Neural progenitor cell (in vitro differentiated cells): ENCODE data around the gene TFDP1. TPM values are rescaled to one million over a fixed set of nuclear protein-coding genes. Genes with fewer than 3 reads are reported as not detected.

Experiments
- DNase-seq: peaks from one replicate; pipeline ENCODE4 v3.0.0-alpha.2; 2016; ENCODE audit warnings: low spot score
- H2AFZ ChIP-seq: fragments of 200-600 bp; sonication (generic); replicated peaks from 2 replicates; pipeline ENCODE4 v1.6.1; 2016; ENCODE audit warnings: antibody characterized with exemption
- H3F3A ChIP-seq: fragments of 200-600 bp; sonication (generic); 2 replicates; pipeline ENCODE4 v1.6.1; 2016; ENCODE audit warnings: antibody characterized with exemption, low read depth
- H3K27ac ChIP-seq: fragments of 200-600 bp; sonication (generic); 2 replicates; pipeline ENCODE4 v1.5.1; 2016; ENCODE audit warnings: mild to moderate bottlenecking
- H3K27me3 ChIP-seq: fragments of 200-600 bp; sonication (generic); 2 replicates; pipeline ENCODE4 v1.6.1; 2016; ENCODE audit warnings: mild to moderate bottlenecking, moderate library complexity
- H3K36me3 ChIP-seq: fragments of 200-600 bp; sonication (generic); 2 replicates; pipeline ENCODE4 v1.5.1; 2016
- H3K4me1 ChIP-seq: fragments of 200-600 bp; sonication (generic); 2 replicates; pipeline ENCODE4 v1.6.1; 2016; ENCODE audit warnings: mixed run types
- H3K4me2 ChIP-seq: fragments of 200-600 bp; sonication (generic); 2 replicates; pipeline ENCODE4 v1.6.1; 2016
- H3K4me3 ChIP-seq: fragments of 200-600 bp; sonication (generic); 2 replicates; pipeline ENCODE4 v1.5.1; 2016
- H3K79me2 ChIP-seq: fragments of 200-600 bp; sonication (generic); 2 replicates; pipeline ENCODE4 v1.6.1; 2016; ENCODE audit warnings: low read depth
- H3K9ac ChIP-seq: fragments of 200-600 bp; sonication (generic); 2 replicates; pipeline ENCODE4 v1.6.1; 2016
- H3K9me3 ChIP-seq: fragments of 200-600 bp; sonication (generic); 2 replicates; pipeline ENCODE4 v1.5.1; 2016; ENCODE audit warnings: low read depth
- H4K20me1 ChIP-seq: fragments of 200-600 bp; sonication (generic); 2 replicates; pipeline ENCODE4 v1.6.1; 2016; ENCODE audit warnings: low read depth
- H3K27ac Mint-ChIP-seq: 3 replicates; pipeline ENCODE4 v1.8.0; 2021; ENCODE audit warnings: mixed read lengths
- H3K27me3 Mint-ChIP-seq: 2 replicates; pipeline ENCODE4 v1.8.0; 2022; ENCODE audit warnings: low read depth, mild to moderate bottlenecking, inconsistent platforms, moderate library complexity, mixed read lengths; ENCODE audit not compliant: insufficient read depth
- H3K36me3 Mint-ChIP-seq: 3 replicates; pipeline ENCODE4 v1.8.0; 2021; ENCODE audit warnings: mixed read lengths
- H3K4me1 Mint-ChIP-seq: 3 replicates; pipeline ENCODE4 v1.8.0; 2021; ENCODE audit warnings: mixed read lengths
- H3K4me3 Mint-ChIP-seq: 3 replicates; pipeline ENCODE4 v1.8.0; 2021; ENCODE audit warnings: mild to moderate bottlenecking, moderate library complexity, mixed read lengths
- H3K9me3 Mint-ChIP-seq: 3 replicates; pipeline ENCODE4 v1.8.0; 2020; ENCODE audit warnings: mixed read lengths
- EZH2 ChIP-seq: fragments of 200-600 bp; sonication (generic); IDR thresholded peaks from 2 replicates; pipeline ENCODE4 v1.6.1; 2017; ENCODE audit warnings: antibody characterized with exemption, mild to moderate bottlenecking, moderate library complexity
- EZH2phosphoT487 ChIP-seq: fragments of 200-600 bp; sonication (generic); IDR thresholded peaks from 2 replicates; pipeline ENCODE4 v1.6.1; 2017; ENCODE audit warnings: antibody characterized with exemption
- total RNA-seq: library from RNA; depleted of rRNA; stranded (reverse); fragments of >200 nt; gene quantifications from 2 replicates; pipeline ENCODE4 v1.2.3, GENCODE V29; 2015; ENCODE audit warnings: low replicate concordance
- TF ChIP-seq, protein P1 (sequence below): fragments of 200-600 bp; sonication (generic); IDR thresholded peaks from 2 replicates; pipeline ENCODE4 v1.5.1; 2017; ENCODE audit warnings: antibody characterized with exemption, mild to moderate bottlenecking

Gene TFDP1
- total RNA-seq, 1 donor from 2014 or later: 88.6 TPM

GRCh38 chr13:113607889-113608635, 23.5 kb downstream of the TFDP1 start:
- no peak for DNase-seq
- Histone ChIP-seq H3K4me3 (no peak overlapping the region), H3K9me3 (no peaks in the 10 kb centered on the region), H3K79me2 (peaks cover 94% of the 10 kb centered on the region), H4K20me1 (peaks cover 43% of the 10 kb centered on the region), H3K4me2 (no peak overlapping the region), H2AFZ (no peak overlapping the region), H3K36me3 (no peaks in the 10 kb centered on the region), H3F3A (no peaks in the 10 kb centered on the region), H3K4me1 (no peaks in the 10 kb centered on the region), H3K9ac (no peak overlapping the region), H3K27ac (no peak overlapping the region), H3K27me3 (no peaks in the 10 kb centered on the region)
- no peak overlapping the region for H3K27ac Mint-ChIP-seq
- peaks cover 8% of the 10 kb centered on the region for H3K4me1 Mint-ChIP-seq
- H3K4me3 Mint-ChIP-seq: no peak overlapping the region
- no peak for TF ChIP-seq EZH2phosphoT487
- TF ChIP-seq, protein P1, sequence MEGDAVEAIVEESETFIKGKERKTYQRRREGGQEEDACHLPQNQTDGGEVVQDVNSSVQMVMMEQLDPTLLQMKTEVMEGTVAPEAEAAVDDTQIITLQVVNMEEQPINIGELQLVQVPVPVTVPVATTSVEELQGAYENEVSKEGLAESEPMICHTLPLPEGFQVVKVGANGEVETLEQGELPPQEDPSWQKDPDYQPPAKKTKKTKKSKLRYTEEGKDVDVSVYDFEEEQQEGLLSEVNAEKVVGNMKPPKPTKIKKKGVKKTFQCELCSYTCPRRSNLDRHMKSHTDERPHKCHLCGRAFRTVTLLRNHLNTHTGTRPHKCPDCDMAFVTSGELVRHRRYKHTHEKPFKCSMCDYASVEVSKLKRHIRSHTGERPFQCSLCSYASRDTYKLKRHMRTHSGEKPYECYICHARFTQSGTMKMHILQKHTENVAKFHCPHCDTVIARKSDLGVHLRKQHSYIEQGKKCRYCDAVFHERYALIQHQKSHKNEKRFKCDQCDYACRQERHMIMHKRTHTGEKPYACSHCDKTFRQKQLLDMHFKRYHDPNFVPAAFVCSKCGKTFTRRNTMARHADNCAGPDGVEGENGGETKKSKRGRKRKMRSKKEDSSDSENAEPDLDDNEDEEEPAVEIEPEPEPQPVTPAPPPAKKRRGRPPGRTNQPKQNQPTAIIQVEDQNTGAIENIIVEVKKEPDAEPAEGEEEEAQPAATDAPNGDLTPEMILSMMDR: no peak
- no peak for TF ChIP-seq EZH2
- peaks cover 4% of the 10 kb centered on the region for H3K27me3 Mint-ChIP-seq
- H3K9me3 Mint-ChIP-seq: peaks cover 6% of the 10 kb centered on the region
- H3K36me3 Mint-ChIP-seq: peaks cover 40% of the 10 kb centered on the region

GRCh38 chr13:113608967-113609533, 24.5 kb downstream of the TFDP1 start:
- Histone ChIP-seq H3K9ac (no peak overlapping the region), H3K4me3 (no peak overlapping the region), H3K9me3 (no peaks in the 10 kb centered on the region), H3K79me2 (peaks cover 94% of the 10 kb centered on the region), H3K27me3 (no peaks in the 10 kb centered on the region), H3F3A (peaks cover 3% of the 10 kb centered on the region), H3K36me3 (no peaks in the 10 kb centered on the region), H3K27ac (no peak overlapping the region), H2AFZ (no peak overlapping the region), H3K4me2 (no peak overlapping the region), H3K4me1 (no peaks in the 10 kb centered on the region), H4K20me1 (peaks cover 38% of the 10 kb centered on the region)
- TF ChIP-seq, protein P1: no peak
- TF ChIP-seq EZH2phosphoT487 (no peak), EZH2 (no peak)
- peaks cover 40% of the 10 kb centered on the region for H3K36me3 Mint-ChIP-seq
- no peak overlapping the region for H3K27ac Mint-ChIP-seq
- peaks cover 6% of the 10 kb centered on the region for H3K9me3 Mint-ChIP-seq
- H3K4me1 Mint-ChIP-seq: peaks cover 8% of the 10 kb centered on the region
- no peak for DNase-seq
- H3K4me3 Mint-ChIP-seq: no peak overlapping the region
- peaks cover 4% of the 10 kb centered on the region for H3K27me3 Mint-ChIP-seq

GRCh38 chr13:113609616-113610015, 25.1 kb downstream of the TFDP1 start:
- peaks cover 40% of the 10 kb centered on the region for H3K36me3 Mint-ChIP-seq

DNA sequence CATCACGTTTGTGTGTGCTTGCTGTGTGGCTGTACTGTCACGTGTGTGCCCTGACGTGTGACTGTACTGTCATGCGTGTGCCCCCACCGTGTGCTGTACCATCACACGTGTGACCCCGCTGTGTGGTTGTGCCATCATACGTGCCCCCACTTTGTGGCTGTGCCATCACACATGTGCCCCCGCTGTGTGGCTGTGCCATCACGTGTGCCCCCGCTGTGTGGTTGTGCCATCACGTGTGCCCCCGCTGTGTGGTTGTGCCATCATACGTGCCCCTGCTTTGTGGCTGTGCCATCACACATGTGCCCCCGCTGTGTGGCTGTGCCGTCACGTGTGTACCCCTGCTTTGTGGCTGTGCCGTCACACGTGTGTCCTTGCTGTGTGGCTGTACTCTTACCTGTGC, 25.7 kb downstream of the TFDP1 start:
- no peaks in the 10 kb centered on the region for H3K9me3 Mint-ChIP-seq
- no peak overlapping the region for H3K4me2 ChIP-seq
- H3K9ac ChIP-seq: no peak overlapping the region
- H3K4me3 Mint-ChIP-seq: no peak overlapping the region
- H3K79me2 ChIP-seq: peaks cover 94% of the 10 kb centered on the region
- no peak overlapping the region for H3K27ac ChIP-seq
- no peaks in the 10 kb centered on the region for H3K4me1 ChIP-seq
- H3F3A ChIP-seq: peaks cover 4% of the 10 kb centered on the region
- H4K20me1 ChIP-seq: peaks cover 43% of the 10 kb centered on the region
- TF ChIP-seq EZH2: no peak
- DNase-seq: no peak
- peak overlapping the region; percentile 87 for H3K27ac Mint-ChIP-seq
- no peak overlapping the region for H3K4me3 ChIP-seq
- H3K9me3 ChIP-seq: no peaks in the 10 kb centered on the region
- peaks cover 4% of the 10 kb centered on the region for H3K27me3 Mint-ChIP-seq
- H3K36me3 ChIP-seq: no peaks in the 10 kb centered on the region
- H3K4me1 Mint-ChIP-seq: peaks cover 8% of the 10 kb centered on the region
- no peak overlapping the region for H2AFZ ChIP-seq
- H3K27me3 ChIP-seq: no peaks in the 10 kb centered on the region
- H3K36me3 Mint-ChIP-seq: peaks cover 33% of the 10 kb centered on the region

More at GRCh38 chr13:113609616-113610015, 25.1 kb downstream of the TFDP1 start:
- Histone ChIP-seq H3K36me3 (no peaks in the 10 kb centered on the region), H3K4me2 (no peak overlapping the region), H3K27me3 (no peaks in the 10 kb centered on the region), H3K27ac (no peak overlapping the region), H2AFZ (no peak overlapping the region), H3K9ac (no peak overlapping the region), H3K79me2 (peaks cover 94% of the 10 kb centered on the region), H3F3A (peaks cover 4% of the 10 kb centered on the region), H3K9me3 (no peaks in the 10 kb centered on the region), H4K20me1 (peaks cover 38% of the 10 kb centered on the region), H3K4me1 (no peaks in the 10 kb centered on the region), H3K4me3 (no peak overlapping the region)
- H3K27ac Mint-ChIP-seq: no peak overlapping the region
- H3K27me3 Mint-ChIP-seq: peaks cover 4% of the 10 kb centered on the region
- peaks cover 6% of the 10 kb centered on the region for H3K9me3 Mint-ChIP-seq
- no peak overlapping the region for H3K4me3 Mint-ChIP-seq
- TF ChIP-seq EZH2phosphoT487: no peak
- H3K4me1 Mint-ChIP-seq: peaks cover 8% of the 10 kb centered on the region
- no peak for DNase-seq
